GM21576 (cell line): Measurements from ENCODE around the gene SLC2A11.

ENCODE experiments used
- ATAC-seq: cut with Tn5 transposase; IDR thresholded peaks from one replicate; pipeline ENCODE4 v1.9.1; 2021; ENCODE audit warnings: mild to moderate bottlenecking, moderate library complexity; ENCODE audit not compliant: unreplicated experiment

SLC2A11 gene, protein sequence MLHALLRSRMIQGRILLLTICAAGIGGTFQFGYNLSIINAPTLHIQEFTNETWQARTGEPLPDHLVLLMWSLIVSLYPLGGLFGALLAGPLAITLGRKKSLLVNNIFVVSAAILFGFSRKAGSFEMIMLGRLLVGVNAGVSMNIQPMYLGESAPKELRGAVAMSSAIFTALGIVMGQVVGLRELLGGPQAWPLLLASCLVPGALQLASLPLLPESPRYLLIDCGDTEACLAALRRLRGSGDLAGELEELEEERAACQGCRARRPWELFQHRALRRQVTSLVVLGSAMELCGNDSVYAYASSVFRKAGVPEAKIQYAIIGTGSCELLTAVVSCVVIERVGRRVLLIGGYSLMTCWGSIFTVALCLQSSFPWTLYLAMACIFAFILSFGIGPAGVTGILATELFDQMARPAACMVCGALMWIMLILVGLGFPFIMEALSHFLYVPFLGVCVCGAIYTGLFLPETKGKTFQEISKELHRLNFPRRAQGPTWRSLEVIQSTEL

DNA sequence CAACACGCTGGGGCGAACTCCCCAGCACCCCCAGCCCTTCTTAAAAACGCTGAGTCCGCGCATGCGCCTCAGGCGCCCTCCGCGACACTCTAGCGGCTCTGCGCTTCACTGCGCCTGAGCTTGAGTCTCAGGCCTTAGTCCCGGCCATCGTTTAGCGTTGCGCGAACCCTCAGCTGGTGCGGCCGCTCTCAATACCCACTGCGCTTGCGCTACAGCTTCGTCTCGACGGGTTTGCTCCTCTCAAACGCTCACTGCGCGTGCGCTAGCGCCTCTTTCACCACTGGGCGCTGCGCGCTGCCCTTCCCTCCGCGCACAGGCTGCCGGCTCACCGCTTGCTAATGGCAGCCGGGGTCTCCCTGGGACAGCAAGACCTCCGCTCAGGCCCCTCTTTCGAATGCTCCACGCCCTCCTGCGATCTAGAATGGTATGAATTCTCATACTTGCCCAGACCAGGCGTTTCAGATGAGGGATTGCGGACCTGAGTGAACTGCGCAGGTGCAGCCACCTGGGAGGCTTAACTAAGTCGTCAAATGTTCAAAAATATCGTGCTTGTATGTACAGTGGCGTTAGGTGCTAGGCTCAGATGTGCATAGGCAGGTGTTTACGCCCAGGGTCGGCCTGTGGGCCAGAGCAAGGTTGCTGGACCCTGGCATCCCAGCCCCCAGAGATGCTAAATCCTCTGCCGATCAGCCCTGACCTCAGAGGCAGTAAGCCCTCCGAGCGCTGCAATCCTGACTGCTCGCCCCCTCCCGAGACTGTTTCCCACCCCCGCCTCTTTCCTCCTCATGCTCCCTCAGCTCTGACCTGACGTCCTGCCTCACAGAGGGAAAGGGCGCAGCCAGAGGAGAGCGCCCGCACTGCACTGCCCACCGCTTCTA is at the start of gene SLC2A11:
Gene SLC2A11, plus strand, starts transcription at position 270 of the 878 bp plus-strand sequence. Its CDS starts 125 bp downstream, at position 395.
- peak; percentile 89 for ATAC-seq

DNA sequence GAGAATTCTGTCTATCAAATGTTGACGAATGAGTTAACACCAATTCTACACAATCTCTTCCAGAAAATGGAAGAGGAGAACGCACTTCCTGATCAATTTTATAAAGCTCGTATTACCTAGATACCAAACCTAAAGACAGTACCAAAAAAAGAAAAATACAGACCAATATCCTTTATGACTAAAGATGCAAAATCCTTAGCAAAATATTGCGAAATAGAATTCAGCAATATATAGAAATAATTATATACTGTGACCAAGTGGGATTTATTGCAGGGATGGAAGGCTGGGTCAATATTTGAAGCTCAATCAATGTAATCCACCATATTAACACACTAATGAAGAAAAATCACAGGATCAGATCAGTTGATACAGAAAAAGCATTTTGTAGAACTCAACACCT is 45.3 kb upstream of the SLC2A11 start:
- ATAC-seq = no peak

DNA sequence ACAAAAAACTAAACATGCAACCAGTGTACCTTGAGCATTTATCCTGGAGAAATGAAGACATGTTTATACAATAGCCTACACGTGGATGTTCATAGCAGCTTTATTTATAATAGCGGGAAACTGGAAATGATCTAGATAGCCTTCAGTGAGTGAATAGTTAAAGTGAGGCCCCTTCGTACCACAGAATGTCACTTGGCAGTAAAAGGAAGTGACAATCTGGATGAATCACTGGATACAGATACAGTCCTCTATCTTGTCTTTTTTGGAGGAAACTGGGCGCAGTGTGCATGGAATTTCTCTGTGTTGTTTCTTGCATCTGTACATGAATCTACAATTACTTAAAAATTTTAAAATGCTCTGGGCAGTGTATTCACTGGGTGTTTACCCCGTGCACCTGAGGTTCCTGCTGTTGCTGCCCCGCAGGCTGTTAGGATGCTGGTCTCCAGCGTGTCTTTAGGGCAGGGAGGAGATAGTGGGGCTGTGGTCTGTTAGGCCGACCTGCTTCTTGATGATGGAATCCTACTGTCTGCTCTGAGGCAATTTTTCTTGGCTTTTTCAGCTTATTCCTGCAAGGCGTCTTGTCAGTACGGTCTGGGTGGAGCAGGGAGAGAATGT is 42.0 kb upstream of the SLC2A11 start:
- no peak for ATAC-seq

DNA sequence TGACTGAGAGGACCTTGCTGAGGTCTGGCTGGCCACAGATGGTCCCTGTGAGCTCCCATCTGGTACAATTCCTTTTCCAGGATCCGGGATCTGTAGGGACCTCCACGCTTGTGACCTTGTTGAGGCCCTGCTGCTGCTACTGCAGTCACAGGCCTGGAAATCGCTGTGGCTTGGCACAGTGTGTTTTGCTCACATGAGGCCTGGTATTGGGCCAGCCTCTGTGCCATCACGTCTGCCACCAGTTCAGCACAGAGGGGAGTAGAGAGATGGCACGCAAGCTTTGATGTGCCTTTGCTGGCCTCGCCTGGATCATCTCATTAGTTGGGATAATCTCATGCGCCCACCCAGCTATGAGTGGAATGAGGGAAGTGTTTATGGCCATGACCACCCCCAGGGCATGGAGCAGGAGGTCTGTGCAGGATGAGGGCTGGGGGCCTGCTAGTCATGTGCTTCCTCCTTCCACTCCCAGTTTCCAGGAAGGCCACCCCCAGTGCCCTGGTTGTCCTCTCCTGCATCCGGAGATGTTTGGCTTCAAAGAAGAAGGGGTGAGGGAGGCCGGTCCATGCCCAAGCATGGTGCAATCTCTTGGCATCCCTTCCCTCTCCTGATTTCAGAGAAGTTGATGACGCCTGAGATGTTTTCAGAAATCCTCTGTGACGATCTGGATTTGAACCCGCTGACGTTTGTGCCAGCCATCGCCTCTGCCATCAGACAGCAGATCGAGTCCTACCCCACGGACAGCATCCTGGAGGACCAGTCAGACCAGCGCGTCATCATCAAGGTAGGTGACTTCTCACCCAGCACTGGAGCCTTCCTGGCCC is 41.3 kb upstream of the SLC2A11 start:
- no peak for ATAC-seq

DNA sequence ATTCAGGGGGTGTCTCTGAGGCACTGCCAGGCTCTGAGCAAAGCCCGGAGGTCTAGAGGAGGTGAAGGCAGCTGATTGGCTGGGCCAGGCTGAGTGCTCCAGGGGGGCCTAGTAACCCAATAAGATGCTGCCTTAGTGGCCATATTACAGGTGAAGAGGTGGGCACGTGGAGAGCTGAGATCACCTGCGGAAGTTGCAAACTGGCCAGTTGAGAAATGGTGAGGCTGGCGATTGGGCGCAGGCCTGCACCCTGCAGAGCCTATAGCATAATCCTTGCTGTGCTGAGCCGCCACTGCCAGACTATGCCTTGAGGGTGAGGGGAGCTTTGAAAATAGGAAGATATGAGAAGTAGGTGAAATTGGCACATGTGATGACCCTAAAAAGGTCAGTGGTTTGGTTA is 40.5 kb upstream of the SLC2A11 start:
- no peak for ATAC-seq

DNA sequence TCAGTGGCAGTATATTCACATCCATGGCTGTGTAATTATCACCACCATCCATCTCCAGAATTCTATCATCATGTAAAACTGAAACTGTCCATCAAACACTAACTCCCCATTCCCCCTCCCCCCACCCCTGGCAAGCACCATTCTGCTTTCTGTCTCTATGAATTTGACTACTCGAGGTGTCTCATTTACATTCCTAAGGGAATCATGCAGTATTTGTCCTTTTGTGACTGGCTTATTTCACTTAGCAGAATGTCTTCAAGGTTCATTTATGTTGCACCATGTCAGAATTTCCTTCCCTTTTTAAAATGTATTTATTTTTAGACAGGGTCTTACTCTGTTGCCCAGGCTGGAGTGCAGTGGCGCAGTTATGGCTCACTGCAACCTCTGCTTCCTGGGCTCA is 39.1 kb upstream of the SLC2A11 start:
- no peak for ATAC-seq

DNA sequence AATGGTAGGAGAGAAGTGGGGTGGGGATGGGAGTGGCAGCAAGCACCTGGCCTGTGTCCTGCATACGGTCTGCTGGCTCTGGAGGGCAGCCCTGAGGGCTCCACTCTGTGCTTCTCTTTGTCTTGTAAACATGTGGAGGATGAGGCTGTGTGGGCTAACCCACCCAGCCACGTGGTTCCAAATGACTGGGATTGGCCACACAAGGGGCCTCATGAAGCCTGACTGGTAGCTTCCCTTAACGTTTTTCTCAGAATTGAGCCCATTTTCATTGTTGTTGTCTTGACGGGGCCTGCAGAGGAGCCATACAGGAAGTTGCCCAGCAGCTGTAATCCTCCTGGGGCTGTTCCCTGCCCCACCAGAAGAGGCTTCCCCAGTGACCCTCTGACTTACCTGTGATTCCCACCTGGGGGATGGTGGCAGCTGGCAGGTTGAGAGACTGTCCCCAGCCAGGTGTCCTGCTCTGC is 36.9 kb upstream of the SLC2A11 start:
- ATAC-seq = no peak

DNA sequence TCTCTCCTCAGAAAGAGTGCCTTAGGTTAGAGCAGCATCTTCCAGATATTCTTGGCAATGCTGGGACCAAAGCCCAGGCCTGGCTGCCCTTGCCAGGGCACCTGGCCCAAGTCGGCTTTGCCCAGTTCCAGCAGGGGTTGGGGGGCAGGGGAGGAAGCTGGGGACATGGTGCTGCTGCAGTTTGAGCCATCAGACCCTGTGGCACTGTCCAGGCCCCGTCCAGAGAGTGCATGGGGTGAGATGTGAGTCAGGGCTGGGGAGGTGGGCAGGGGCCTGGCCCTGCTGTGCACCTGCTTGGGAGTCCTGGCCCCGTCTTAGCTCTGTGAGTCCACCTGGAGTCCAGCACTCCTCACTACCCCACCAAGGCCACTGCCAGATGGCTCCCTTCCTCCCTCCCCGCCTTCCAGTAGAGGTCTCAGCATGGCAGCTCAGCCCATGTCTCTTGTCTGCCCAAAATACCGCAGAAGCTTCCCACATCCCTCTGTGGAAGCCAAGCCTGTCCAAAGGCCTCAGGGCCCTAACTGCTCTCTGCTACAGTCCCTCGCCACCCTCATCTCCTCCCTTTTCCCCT is 35.5 kb upstream of the SLC2A11 start:
- no peak for ATAC-seq

DNA sequence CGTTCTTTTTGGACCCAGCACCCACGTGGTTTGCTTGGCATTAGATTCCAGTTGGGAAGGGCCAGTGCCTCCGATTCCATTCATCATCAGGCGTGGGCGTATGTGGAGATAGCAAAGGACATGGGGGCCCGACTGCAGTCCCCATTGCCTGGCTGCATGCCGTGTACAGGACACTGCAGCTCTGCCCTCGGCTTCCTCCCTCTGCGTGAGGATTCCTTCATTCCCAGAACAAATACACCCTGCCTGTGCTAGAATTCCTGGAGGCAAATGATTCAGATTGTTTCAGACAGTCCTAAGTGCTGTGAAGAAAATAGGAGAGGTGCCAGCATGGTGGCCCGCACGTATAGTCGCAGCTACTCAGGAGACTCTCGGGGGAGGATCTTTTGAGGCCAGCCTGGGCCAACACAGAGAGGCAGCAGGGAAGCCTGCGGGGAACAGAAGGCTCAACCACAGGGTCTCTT is 34.3 kb upstream of the SLC2A11 start:
- ATAC-seq = no peak

DNA sequence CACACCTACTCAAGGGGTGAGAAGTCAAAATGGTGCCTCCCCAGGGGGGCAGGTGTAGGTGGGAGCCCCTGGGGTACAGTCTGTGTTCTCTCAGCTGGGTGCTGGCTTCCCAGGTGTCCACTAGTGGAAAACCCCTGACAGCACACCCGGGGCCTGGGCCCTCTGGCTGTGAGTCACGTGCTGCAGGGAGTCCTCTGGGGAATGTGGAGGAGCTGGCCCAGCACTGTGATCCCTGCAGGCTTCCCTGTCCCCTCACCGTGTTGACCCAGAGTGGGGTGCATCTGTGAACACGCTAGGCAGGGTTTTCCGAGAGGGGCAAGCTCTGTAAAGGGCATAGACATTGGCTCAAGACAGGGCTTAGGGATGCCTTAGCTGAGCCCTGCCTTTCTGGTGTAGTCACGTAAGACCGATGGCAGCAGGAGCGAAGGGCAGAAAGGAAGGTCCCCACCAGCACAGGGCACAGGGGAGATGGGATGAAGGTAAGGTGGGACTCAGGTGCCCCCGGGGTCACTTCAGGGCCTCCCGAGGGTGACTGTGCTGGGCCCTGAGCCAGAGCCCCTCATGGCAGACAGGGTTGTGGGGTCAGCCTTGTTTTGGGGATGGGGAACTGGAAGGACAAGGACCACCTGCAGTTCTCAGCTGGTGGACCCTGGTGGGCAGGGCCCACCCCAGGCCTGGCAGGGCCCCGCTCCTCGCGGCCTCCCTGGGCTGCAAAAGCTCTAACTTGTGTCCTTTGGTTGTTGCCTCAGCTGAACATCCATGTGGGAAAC is 33.0 kb upstream of the SLC2A11 start:
- ATAC-seq = no peak

DNA sequence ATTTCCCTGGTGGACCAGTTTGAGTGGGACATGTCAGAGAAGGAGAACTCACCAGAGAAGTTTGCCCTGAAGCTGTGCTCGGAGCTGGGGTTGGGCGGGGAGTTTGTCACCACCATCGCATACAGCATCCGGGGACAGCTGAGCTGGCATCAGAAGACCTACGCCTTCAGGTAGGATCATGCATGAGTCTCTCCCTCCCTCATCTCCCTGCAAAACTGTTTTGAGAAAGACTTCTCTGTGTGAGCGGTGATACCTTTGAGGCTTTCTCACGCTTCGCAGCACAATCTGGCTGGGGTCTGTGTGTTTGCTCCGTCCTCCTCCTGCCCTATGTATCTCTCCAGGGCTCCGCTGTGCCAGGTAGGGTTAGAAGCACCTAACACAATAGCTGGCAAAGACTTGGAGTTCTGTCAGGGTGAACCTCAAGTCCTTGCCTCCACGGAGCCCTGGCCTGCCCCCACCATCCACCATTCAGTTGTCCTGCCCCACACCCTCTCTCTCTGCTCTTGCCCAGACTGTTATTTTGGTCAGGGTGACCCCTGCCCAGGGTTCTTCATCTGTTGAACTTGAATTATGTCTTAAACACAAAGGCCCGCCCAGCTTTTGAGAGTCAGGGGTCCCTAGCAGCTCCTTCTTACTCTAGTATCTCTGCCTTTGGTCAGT is 32.3 kb upstream of the SLC2A11 start:
- ATAC-seq = no peak

DNA sequence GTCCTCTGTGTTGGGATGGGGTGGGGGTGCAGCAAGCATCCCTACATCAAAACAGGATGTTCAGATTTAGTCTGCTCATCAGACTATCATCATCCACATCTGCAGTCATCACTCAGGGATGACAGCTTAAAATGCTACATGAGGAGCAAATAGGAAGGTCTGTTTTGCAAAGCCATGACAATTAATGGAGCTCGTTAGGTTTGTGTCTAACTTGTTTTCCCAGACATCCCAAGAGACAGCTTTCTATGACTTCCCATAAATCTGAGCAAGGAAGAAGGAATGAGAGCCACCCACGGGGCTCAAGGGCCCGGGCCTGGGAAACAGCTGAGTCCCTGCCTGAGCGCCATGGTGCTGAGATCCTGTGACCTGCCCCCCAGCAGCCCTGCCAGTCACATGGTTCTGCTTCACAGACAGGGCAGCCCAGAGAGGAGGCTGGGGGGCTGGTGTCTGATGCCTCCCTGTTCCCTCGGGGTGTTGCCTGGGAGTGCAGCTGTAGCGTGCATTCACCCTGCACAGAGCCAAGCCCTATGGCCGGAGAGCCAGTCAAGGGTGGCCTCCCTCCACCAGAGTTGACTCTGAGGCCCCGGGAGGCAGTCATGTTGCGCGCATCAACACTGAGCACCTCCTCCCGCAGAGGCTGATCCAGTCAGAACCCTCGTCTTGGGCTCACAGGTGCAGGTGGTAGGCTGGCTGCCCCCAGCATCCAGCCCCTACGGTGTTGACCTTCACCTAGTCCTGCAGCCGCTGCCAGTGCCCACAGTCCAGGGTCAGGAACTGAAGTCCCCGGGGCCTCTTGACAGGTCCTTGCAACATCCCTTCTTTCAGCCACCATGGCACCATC is 30.9 kb upstream of the SLC2A11 start:
- ATAC-seq = no peak

DNA sequence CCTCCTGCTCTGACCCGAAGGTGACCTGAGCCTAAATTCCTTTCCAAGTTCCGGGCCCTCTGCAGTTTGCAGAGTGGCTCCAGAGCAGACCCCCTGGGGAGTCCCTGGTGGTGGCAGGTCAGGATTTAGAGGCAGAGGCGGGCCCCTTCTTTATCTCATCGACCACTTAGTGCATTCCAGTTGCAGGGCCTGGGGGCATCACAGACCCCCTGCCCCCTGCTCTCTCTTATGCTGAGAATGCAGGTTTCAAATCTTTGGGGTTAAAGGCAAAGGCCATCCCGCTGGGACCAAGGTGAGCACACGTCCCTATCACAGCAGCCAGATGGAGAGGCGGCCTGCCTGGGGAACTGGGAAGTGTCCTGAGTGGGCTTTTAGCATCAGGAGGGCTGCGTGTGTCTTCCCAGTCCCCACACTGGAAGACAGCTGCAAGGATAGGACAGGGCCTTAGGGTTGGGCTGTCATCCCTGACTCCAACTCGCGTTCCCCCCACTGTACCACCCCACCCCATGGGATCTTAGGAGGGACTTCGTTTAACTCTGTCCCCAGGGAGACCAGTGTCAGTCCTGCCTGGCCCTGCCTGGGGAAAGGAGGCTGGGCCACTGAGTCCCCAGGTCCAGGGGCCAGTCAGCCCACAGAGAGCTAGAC is 30.2 kb upstream of the SLC2A11 start:
- no peak for ATAC-seq

DNA sequence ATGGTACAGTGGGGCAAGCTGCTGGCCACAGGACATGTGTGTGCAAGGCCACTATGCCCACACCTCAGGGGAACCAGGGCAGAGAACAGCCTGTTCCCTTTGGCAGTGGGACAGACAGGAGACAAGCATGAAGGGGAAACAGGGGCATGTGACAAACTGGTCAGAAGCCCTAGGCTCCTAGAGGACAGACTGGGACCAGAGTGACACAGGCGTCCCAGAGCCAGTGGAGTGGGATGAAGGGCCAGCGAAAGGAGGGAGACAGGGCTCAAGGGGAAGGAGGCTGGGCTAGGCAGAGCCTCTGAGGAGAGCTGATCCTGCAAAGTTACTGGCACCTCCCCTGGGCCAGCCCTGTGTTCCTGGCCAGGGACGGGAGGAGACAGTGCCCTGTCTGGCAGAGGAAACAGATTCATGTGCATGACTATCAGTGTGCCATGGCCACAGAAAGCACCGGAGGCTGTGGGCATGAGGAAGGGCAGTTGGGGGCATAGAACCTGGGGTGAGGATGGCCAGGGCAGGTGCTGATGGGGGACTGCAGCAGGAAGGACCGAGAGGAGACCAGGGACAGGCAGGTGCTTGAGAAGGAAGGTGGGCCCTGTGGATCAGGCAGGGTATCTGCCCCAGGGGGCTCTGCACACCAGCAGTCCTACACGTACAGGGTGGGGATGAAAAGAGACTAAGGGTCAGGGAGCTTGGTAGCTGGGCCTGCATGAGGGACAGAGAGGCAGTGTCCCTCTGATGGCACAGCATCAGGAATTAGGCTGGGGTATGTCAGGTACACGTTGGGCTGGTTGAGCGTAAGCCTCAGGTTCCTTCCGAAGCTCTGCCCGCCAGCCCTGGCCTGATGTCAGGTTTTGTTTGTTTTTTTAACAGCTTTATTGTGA is 28.6 kb upstream of the SLC2A11 start:
- no peak for ATAC-seq

DNA sequence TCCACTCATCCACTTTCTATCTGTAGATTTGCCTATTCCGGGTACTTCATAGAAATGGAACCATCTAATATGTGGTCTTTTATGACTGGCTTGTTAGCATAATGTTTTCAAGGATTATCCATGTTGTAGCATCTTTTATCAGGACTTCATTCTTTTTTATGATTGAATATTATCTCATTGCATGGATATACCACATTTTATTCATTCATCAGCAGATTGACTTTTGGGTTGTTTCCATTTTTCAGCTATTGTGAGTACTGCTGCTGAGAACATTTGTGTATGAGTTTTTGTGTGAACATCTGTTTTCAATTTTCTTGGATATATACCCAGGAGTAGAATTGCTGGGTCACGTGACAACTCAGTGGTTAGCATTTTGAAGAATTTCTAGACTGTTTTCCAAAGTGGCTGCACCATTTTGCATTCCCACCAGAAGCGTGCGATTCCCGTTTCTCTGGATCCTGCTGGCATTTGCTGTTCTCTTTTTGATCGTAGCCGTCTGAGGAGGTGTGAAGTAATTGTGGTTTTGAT is 27.8 kb upstream of the SLC2A11 start:
- ATAC-seq = no peak

DNA sequence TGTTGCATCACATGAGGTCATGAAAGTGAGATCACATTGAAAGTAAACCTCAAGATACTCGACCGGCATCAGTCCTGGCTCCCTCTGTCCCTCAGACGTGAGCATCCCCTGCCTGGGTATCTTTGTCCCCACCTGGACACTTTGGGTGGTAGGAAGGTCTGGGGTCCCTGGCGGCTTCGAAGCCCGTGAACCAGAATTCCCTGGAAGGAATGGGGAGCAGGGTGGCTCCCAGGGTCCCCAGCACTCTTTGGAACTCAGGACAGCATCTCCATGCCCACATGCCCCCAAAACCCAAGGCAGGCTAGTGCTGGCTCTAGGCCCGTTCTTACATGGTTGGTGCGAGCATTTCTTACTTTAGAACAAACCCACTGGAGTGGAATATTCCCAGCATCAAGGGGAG is 26.4 kb upstream of the SLC2A11 start:
- no peak for ATAC-seq
